Smooth muscle cell (in vitro differentiated cells): ENCODE results near the gene POP7. TPM values are rescaled to one million over a fixed set of nuclear protein-coding genes. Genes with fewer than 3 reads are reported as not detected.

Experiments used
- DNase-seq: peaks from one replicate; lab custom pipeline; 2025; ENCODE audit not compliant: unreplicated experiment; lab: John Stamatoyannopoulos, UW
- H2AFZ ChIP-seq: fragments of 200-600 bp; sonication (generic); 2 replicates; pipeline ENCODE4 v1.6.0; 2016; ENCODE audit warnings: antibody characterized with exemption, low read depth, mild to moderate bottlenecking
- H3F3A ChIP-seq: fragments of 200-600 bp; sonication (generic); 2 replicates; pipeline ENCODE4 v1.6.0; 2017; ENCODE audit warnings: antibody characterized with exemption, low read depth
- H3K27ac ChIP-seq: fragments of 200-600 bp; sonication (generic); 2 replicates; pipeline ENCODE4 v1.5.1; 2016; ENCODE audit warnings: low read depth, mild to moderate bottlenecking
- H3K27me3 ChIP-seq: fragments of 200-600 bp; sonication (generic); 2 replicates; pipeline ENCODE4 v1.6.1; 2016; ENCODE audit warnings: low read depth, mild to moderate bottlenecking
- H3K36me3 ChIP-seq: fragments of 200-600 bp; sonication (generic); 2 replicates; pipeline ENCODE4 v1.5.1; 2016; ENCODE audit warnings: low read depth
- H3K4me1 ChIP-seq: fragments of 200-600 bp; sonication (generic); 2 replicates; pipeline ENCODE4 v1.5.1; 2016; ENCODE audit warnings: low read depth
- H3K4me2 ChIP-seq: fragments of 200-600 bp; sonication (generic); 2 replicates; pipeline ENCODE4 v1.6.0; 2016; ENCODE audit warnings: mild to moderate bottlenecking
- H3K4me3 ChIP-seq: fragments of 200-600 bp; sonication (generic); 2 replicates; pipeline ENCODE4 v1.5.1; 2016; ENCODE audit warnings: mild to moderate bottlenecking
- H3K79me2 ChIP-seq: fragments of 200-600 bp; sonication (generic); 2 replicates; pipeline ENCODE4 v1.6.0; 2016; ENCODE audit warnings: low read depth, mild to moderate bottlenecking
- H3K9ac ChIP-seq: fragments of 200-600 bp; sonication (generic); 2 replicates; pipeline ENCODE4 v1.6.0; 2016; ENCODE audit warnings: low read depth
- H3K9me3 ChIP-seq: fragments of 200-600 bp; sonication (generic); replicated peaks from 2 replicates; pipeline ENCODE4 v1.5.1; 2016; ENCODE audit warnings: low read depth
- H4K20me1 ChIP-seq: fragments of 200-600 bp; sonication (generic); 2 replicates; pipeline ENCODE4 v1.6.0; 2016; ENCODE audit warnings: low read depth
- WGBS: methylation state at CpG from one replicate; pipeline ENCODE4 v1.1.7; 2016; ENCODE audit warnings: low lambda C conversion rate; 5-methylcytosine and 5-hydroxymethylcytosine counted together
- polyA plus RNA-seq: library from polyadenylated mRNA; unstranded; fragments of >200 nt; fragmentation: Nextera tagmentation; extraction: Ambion mirVana; gene quantifications from 2 replicates; pipeline ENCODE4 v1.2.1, GENCODE V29; 2016
- total RNA-seq: library from RNA; depleted of rRNA; stranded (reverse); fragments of >200 nt; gene quantifications from 2 replicates; pipeline ENCODE4 v1.2.3, GENCODE V29; 2014
- TF ChIP-seq, protein P1 (sequence below): fragments of 200-600 bp; sonication (generic); IDR thresholded peaks from 2 replicates; pipeline ENCODE4 v1.5.1; 2017; ENCODE audit warnings: borderline replicate concordance, mild to moderate bottlenecking, antibody characterized with exemption; ENCODE audit not compliant: insufficient read depth, poor library complexity, severe bottlenecking

The POP7 gene
- total and polyA plus RNA-seq, 2 experiments from 2014 or later, result 19.5 to 58.7 TPM

- Histone ChIP-seq H4K20me1 (peaks cover 67% of the 10 kb centered on the region), H3K9me3 (no peaks in the 10 kb centered on the region), H3K9ac (no peak overlapping the region), H2AFZ (no peak overlapping the region), H3K27ac (no peak overlapping the region), H3K79me2 (peaks cover 57% of the 10 kb centered on the region), H3K4me1 (peaks cover 22% of the 10 kb centered on the region), H3K36me3 (no peaks in the 10 kb centered on the region), H3K4me2 (peak overlapping the region; percentile 100), H3K27me3 (no peaks in the 10 kb centered on the region), H3K4me3 (peak overlapping the region; percentile 97), H3F3A (peaks cover 6% of the 10 kb centered on the region)
- 33% methylated on average over 24 of the region's 28 CpGs for WGBS
- TF ChIP-seq, protein P1, sequence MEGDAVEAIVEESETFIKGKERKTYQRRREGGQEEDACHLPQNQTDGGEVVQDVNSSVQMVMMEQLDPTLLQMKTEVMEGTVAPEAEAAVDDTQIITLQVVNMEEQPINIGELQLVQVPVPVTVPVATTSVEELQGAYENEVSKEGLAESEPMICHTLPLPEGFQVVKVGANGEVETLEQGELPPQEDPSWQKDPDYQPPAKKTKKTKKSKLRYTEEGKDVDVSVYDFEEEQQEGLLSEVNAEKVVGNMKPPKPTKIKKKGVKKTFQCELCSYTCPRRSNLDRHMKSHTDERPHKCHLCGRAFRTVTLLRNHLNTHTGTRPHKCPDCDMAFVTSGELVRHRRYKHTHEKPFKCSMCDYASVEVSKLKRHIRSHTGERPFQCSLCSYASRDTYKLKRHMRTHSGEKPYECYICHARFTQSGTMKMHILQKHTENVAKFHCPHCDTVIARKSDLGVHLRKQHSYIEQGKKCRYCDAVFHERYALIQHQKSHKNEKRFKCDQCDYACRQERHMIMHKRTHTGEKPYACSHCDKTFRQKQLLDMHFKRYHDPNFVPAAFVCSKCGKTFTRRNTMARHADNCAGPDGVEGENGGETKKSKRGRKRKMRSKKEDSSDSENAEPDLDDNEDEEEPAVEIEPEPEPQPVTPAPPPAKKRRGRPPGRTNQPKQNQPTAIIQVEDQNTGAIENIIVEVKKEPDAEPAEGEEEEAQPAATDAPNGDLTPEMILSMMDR, result peak; percentile 91
- peak; percentile 41 for DNase-seq
These were observed 14.0 kb upstream of the POP7 start for GRCh38 chr7:100691676-100692577.

- Histone ChIP-seq H4K20me1 (peaks cover 61% of the 10 kb centered on the region), H3K4me3 (peak overlapping the region; percentile 97), H2AFZ (no peak overlapping the region), H3K79me2 (peaks cover 57% of the 10 kb centered on the region), H3K4me1 (peaks cover 22% of the 10 kb centered on the region), H3F3A (peaks cover 6% of the 10 kb centered on the region), H3K4me2 (peak overlapping the region; percentile 100), H3K9ac (peak overlapping the region; percentile 84), H3K27ac (peak overlapping the region; percentile 28), H3K27me3 (no peaks in the 10 kb centered on the region), H3K9me3 (no peaks in the 10 kb centered on the region), H3K36me3 (no peaks in the 10 kb centered on the region)
- WGBS, result 61% methylated on average over 6 of the region's 6 CpGs
- TF ChIP-seq, protein P1, result no peak
- no peak for DNase-seq
These were observed 13.4 kb upstream of the POP7 start for GRCh38 chr7:100692578-100692961.

- Histone ChIP-seq H3K9ac (peak overlapping the region; percentile 84), H3K79me2 (peaks cover 51% of the 10 kb centered on the region), H3K9me3 (no peaks in the 10 kb centered on the region), H3K4me3 (peak overlapping the region; percentile 97), H2AFZ (no peak overlapping the region), H3K4me1 (peaks cover 22% of the 10 kb centered on the region), H3K27me3 (no peaks in the 10 kb centered on the region), H4K20me1 (peaks cover 52% of the 10 kb centered on the region), H3F3A (peaks cover 6% of the 10 kb centered on the region), H3K36me3 (no peaks in the 10 kb centered on the region), H3K4me2 (peak overlapping the region; percentile 100), H3K27ac (peak overlapping the region; percentile 28)
- DNase-seq, result no peak
- TF ChIP-seq, protein P1, result no peak
- WGBS, result under 1% methylated on average over 15 of the region's 81 CpGs
These were observed 12.4 kb upstream of the POP7 start for GRCh38 chr7:100693312-100694097.
